HG02970 (cell line): ENCODE measurements around the gene INTS11.
"Not testable (repeated sequence)": the region's sequence is repeated elsewhere in the genome, so short reads cannot be mapped to it uniquely, and the experiment has no call there.

Experiments
- ATAC-seq: cut with Tn5 transposase; IDR thresholded peaks from one replicate; pipeline ENCODE4 v1.9.1; 2021; ENCODE audit warnings: mild to moderate bottlenecking, moderate library complexity, moderate number of reproducible peaks; ENCODE audit not compliant: unreplicated experiment, low FRiP score

The INTS11 gene

DNA sequence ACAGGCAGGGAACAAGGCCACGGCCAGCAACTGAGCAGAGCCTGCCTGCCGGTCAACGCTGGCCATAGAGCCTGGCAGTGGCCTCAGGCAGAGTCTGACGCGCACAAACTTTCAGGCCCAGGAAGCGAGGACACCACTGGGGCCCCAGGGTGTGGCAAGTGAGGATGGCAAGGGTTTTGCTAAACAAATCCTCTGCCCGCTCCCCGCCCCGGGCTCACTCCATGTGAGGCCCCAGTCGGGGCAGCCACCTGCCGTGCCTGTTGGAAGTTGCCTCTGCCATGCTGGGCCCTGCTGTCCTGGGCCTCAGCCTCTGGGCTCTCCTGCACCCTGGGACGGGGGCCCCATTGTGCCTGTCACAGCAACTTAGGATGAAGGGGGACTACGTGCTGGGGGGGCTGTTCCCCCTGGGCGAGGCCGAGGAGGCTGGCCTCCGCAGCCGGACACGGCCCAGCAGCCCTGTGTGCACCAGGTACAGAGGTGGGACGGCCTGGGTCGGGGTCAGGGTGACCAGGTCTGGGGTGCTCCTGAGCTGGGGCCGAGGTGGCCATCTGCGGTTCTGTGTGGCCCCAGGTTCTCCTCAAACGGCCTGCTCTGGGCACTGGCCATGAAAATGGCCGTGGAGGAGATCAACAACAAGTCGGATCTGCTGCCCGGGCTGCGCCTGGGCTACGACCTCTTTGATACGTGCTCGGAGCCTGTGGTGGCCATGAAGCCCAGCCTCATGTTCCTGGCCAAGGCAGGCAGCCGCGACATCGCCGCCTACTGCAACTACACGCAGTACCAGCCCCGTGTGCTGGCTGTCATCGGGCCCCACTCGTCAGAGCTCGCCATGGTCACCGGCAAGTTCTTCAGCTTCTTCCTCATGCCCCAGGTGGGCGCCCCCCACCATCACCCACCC, 6.9 kb upstream of the INTS11 start, which contains the start of gene TAS1R3:
Gene TAS1R3 (plus strand): TSS at position 213 of the 898 bp plus-strand sequence. CDS start 66 bp downstream, at position 279.
- no peak for ATAC-seq

DNA sequence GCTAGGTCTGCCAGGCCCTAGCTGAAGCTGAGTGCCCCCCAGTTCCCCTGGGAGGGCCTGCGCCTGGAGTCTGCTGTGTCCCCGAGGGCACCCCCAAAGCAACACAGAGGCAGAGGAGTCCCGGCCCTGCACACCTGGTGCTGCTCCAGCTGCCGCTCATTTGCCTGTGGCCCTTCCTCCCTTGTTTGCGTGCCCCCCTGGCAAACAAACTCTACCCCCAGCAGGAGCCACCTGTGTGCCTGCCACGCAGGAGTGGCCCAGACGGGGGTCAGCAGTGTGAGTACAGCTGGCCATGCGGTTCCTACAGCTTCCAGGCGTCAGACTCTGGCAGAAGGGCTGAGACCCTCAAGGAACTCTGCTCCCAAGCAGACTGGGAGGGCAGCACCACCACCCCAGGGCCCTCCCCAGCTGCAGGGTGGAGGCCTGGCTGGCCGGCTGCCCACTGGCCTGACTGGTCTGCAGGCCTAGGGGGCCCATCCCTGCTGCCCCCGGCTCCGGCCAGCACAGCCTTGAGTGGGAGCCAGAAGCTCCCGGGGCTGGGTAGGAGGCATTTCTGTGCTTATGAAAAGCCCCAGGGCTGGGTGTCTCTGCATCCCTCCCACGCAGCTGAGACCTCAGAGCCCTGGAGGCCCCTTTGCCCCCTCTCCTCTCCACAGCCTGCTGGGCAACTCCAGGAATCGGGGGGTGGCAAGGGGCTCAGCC, 6.1 kb upstream of the INTS11 start:
- ATAC-seq, result no peak

DNA sequence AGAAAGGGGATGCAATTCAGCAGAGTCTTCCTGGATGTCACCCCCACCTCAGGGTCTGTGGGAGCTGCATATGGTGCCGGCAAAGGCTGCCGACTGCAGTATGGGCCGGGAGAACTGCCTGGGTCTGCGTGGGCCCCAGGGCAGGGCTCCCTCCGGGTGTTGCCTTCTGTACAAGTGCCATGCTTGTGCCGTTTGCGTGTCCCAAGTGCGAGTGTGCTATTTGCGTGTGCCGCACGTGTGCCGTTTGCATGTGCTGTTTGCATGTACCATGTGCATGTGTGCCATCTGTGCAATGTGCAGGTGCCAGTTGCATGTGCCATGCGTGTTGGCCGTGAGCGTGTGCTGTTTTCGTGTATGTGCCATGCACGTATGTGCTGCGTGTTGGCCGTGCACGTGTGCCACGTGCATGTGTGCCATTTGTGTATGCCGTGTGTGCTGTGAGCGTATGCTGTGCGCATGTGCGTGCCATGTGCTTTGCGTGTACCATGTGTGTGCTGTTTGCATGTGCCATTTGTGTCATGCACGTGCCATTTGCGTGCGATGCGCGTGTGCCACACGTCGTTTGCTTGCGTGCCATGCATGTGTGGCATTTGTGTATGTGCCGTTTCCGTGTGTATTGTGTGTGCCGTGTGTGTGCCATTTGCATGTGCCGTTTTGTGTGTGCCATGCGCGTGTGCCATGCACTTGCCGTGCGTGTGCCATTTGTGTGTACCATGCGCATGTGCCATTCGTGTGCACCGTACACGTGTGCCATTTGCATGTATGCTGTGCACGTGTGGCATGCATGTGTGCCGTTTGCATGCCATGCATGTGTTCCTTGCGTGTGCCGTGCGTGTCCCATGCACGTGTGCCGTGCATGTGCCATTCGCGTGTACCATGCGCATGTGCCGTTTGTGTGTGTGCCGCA, 5.1 kb upstream of the INTS11 start:
- no peak for ATAC-seq

DNA sequence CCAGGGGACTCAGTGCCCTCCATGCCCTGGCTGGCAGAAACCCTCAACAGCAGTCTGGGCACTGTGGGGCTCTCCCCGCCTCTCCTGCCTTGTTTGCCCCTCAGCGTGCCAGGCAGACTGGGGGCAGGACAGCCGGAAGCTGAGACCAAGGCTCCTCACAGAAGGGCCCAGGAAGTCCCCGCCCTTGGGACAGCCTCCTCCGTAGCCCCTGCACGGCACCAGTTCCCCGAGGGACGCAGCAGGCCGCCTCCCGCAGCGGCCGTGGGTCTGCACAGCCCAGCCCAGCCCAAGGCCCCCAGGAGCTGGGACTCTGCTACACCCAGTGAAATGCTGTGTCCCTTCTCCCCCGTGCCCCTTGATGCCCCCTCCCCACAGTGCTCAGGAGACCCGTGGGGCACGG, 3.8 kb upstream of the INTS11 start:
- ATAC-seq, result no peak

DNA sequence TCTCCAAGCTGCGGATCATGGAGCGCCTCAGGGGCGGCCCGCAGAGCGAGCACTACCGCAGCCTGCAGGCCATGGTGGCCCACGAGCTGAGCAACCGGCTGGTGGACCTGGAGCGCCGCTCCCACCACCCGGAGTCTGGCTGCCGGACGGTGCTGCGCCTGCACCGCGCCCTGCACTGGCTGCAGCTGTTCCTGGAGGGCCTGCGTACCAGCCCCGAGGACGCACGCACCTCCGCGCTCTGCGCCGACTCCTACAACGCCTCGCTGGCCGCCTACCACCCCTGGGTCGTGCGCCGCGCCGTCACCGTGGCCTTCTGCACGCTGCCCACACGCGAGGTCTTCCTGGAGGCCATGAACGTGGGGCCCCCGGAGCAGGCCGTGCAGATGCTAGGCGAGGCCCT, 2.8 kb upstream of the INTS11 start:
- no peak for ATAC-seq

DNA sequence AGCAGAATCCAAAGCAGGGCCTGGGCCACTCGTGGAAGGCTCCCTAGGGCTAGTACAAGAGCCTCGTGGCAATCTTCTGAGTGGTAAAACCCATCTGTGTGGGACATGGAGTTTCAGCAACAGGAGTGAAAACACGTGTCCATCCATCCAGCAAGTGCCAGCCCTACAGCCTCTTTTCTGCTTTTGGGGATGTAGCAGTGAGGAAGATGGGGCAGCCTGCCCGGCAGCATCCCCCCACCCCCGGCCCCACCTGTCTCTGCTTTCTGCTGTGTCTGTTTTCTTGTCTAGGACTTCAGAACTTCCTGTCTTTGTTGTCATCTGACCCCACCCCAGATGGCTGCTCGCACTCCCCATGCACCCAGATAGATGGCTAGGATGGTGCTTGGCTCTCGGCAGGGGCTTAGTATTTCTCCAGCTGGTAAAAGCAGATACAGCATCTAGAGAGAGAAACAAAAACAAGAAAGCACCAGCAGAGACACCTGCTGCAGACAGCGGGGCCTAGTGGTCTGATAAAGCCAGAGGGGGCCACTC, 1.7 kb upstream of the INTS11 start:
- no peak for ATAC-seq

DNA sequence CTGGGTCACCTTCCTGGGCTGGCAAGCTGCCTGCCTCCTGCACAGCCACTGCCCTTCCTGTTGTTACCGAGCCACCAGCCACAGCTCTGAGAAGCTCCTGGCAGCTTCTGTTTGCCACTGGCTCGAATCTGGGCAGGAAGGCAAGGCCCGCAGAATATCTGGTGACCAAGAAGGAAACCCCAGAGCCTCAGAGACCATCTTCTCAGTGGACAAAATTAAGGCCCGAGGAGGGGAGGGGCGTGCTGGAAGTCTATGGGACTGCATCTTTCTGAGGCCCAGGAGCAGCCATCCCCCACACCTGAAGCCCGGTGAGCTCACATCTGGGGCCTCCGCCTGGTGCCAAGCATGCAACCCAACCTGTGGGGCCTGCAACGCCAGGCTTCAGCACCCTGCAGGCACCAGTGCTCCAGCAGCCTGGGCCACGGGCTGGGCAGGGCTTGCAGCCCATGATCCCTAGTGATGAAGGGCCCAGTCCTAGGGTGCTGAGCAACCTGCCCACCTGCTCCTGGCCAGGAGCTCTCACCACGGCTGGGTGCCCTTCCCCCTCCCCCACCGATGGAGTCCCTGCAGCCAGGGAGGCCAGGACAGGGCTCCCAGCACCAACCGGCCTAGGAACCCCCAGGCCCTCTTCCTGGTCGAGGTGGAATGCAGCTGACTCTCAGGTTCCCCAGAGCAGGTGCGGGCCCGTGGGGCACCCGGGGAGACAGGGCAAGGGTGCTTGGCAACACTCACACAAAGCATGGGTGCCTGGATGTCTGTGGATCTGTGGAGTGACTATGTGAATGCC, 1.0 kb upstream of the INTS11 start:
- no peak for ATAC-seq

DNA sequence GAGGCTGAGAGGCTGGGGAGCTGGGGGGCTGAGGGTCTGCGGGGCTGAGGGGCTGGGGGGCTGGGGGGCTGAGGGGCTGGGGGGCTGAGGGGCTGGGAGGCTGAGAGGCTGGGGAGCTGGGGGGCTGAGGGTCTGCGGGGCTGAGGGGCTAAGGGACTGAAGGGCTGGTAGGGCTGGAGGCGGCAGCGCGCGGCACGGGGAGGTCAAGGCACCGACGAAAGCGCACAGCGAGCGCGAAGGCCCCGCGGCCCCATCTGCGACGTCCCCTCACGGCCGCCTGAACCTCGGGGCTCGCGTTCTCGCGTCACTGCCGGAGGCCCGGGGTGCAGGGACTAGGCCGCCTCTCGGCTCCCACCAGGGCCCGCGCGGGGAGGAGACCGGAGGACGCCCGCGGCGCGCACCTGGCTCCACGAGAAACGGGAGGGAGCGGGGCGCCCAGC, 356 bp downstream of the INTS11 start:
- ATAC-seq, result peak; percentile 20

DNA sequence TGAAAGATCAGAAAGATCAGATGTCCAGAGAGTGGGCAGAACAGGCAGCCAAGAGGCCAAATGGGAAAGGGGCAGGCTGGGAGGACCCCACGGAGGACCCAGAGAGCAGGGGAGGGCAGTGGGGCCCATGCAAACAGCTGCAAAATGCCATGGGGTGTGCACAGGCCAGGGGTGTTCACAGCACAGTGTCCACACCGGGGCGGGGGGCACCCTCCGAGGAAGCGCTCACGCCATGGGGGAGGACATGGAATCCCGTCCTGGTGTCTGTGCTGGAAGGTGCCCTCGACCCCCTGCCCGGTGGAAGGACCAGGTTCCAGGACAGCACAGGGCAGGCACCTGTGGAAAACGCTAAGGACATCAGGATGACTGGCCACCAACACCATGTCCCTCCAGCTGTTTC, 1.5 kb downstream of the INTS11 start:
- ATAC-seq, result no peak

DNA sequence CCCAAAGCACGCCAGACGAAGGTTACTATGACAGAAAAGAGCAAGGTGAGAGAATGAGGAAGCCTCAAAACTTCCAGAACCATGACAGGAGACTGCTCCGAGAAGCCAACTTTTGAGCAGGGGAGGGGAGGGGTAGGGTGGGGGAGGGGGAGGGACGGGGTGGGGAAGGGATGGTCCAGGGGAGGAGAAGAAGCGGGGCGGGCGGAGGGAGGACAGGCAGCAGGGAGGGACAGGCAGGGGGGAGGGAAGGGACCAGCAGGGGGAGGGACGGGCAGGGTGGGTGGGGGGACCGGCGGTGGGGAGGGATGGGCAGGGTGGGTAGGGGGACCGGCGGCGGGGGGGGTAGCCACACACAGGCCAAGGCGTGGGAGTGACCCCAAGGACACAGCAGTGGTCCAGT, 2.0 kb downstream of the INTS11 start:
- ATAC-seq, result no peak

DNA sequence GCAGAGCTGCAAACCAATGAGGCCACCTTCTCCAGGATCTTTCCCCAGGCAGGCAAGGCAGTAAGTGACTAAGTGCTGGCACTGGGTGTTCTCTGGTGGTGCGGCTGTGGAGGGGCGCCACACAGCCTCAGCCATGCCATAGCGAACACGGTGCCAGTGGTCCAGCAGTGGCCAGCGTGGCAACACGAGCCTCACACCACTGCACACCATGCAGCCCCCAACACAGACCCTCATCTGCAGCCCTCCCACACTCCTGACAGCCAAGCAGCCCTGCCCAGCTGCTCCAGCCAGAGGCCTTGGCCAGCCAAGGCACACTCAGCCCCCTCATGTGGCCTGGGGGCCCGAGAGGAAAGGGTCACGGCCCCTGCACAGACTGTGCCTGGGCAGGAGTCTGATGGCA, 3.0 kb downstream of the INTS11 start:
- ATAC-seq, result no peak

DNA sequence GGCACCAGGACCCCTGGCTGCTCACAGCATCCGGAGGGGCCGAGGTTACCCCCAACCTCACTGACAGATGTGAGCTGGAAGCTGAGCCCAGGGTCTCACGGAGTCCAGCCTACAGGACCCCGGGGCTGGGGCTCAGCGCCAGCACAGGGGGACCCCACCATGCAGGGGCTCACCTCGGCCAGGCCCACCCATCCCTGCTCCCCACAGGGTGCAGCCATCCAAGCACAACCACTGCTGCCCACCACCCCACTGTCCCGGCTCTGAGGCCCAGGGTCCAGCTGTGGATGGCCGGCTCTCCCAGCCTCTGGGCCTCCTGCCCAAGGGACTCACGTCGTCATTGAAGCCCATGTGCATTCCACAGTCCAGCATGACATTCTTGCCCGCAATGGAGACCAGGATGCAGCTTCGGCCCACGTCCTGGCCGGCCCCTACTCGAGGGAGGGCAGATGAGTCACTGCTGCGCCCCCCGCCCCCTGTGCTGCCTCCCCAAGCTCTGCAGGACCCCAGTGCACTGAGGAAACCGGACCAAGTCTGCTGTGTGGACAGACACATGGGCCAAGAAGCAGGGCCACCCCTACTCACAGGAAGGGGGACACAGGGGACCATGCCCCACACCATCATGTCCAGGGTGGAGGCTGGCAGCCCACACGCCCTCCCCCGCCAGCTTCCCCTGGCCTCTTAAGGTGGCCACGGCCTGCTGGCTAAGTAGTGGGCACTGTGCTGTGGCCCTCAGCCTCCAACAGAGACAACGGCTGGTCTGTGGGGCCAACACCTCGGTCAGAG, 3.6 kb downstream of the INTS11 start:
- no peak for ATAC-seq

DNA sequence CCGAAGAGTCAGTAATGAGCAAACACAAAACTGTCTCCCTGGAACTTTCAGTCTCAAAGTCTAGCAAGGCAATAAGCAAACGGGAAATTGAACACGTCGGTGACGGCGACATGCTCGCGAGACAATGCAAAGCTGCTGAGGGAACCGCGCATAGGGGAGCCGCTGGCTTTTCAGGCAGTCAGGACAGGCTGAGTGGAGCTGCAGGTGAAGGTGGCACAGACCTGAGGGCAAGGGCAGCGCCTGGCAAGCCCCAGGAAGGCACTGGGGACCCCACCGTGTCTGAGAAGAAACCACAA, 4.9 kb downstream of the INTS11 start:
- ATAC-seq, result no peak

DNA sequence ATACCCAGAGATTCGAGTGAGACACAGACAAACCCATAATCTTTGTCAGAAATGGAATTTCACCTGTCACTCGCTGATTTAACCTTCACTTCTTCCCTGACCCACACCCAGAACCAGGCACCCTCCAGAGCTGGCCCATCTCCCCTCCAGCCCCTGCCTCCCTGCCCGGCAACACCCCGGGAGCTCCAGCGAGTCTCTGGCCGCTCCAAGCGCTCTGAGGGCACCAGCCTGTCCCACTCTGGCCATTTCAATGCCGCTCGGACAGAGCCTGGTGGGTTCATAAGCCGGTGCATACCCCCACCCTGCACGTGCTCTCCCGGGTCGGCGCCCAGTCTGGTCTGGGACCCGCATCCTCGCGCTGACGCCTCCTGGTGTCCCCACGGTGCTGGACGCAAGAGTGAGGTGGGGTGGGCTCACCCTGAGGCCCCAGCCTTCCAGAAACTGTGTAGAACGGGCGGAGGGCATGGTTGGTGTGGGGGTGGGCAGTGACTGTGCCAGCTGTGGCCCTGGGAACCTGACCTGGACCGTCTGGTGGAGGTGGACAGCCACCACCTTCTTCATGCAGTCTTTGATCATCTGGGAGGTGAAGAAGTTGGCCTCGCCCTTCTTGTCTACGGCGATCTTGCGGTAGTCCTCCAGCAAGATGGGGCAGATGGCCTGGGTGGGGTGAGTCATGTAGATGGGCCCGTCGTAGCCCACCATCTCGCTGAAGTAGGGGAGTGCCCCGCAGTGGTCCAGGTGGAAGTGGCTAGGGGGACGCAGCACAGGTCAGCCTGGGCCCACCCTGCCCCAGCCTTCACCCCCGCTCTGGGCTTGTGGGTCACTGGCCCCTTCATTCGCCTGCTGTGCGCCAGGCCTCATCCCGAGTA, 5.4 kb downstream of the INTS11 start:
- ATAC-seq, result no peak

DNA sequence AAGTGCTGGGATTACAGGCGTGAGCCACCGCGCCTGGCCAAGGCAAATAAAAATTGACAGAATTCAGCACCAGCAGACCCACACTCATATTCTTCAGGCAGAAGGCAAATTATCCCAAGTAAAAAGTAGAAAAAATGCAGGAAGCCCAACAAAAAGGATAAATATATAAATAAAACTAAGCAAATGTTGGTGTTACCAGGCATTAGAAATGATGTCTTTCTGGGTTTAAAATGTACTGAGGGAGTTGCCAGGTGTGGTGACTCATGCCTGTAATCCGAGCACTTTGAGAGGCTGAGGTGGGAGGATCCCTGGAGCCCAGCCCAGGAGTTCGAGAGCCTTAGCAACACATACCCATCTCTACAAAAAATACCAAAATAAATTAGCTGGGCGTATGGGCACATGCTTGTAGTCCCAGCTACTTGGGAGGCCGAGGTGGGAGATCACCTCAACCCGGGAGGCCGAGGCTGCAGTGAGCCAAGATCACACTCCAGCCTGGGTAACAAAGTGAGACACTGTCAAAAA, 6.3 kb downstream of the INTS11 start:
- ATAC-seq, result no peak

DNA sequence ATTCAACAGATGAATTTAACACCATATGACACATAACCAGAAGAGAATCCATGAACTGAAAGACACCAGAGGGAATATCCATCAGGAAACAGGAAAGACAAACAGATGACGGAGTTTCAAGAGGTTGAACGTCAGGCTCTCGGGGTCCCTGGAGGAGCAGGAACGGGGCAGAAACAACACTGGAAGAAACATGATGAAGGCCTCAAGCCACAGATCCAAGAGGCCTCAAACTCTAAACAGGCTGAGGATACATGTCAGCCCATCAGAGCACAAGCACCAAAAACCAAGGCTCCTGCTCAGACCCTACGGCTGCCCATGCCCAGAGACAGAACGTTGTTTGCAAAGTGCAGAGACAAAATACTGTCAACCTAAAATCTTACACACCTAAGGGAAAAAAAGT, 7.0 kb downstream of the INTS11 start:
- no peak for ATAC-seq

DNA sequence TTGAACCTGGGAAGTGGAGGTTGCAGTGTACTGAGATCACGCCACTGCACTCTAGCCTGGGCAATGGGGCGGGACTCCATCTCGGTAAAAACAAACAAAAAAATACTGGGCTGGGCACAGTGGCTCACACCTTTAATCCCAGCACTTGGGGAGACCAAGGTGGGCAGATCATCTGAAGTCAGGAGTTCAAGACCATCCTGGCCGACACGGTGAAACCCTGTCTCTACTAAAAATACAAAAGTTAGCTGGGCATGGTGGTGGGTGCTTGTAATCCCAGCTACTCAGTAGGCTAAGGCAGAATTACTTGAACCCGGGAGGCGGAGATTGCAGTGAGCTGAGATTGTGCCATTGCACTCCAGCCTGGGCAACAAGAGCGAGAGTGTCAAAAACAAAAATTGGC, 8.3 kb downstream of the INTS11 start:
- not testable (repeated sequence) for ATAC-seq

DNA sequence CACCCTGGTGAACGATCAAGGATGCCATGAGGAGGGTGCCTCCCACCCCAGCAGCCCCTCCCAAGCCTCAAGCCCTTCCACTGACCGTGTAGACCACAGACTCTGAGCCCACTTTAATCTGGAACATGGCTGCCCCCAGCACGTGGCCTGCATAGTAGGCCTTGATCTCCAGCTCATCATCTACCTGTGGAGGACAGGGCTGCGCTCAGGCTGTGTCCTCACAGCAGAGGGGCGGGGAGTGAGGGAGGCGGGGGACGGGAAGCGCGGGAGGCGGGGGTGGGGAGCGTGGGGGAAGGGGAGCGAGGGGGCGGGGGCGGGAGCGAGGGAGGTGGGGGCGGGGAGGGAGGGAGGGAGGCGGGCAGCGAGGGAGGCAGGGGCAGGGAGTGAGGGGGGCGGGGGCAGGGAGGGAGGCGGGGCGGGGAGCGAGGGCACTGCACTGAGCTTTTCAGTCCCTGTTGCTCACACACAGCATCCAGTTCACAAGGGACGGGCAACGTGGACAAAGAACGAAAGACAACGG, 9.0 kb downstream of the INTS11 start:
- no peak for ATAC-seq
